Measurements from ENCODE around the gene CA6. TPM values are rescaled to one million over a fixed set of nuclear protein-coding genes. Genes with fewer than 3 reads are reported as not detected.
"Not testable (repeated sequence)": the region's sequence is repeated elsewhere in the genome, so short reads cannot be mapped to it uniquely, and the experiment has no call there.

The CA6 gene
- total RNA-seq, 1 experiment from 2014 or later, result not detected

- TF ChIP-seq REST (IDR thresholded peaks at IDR 0.05; ENCODE audit: insufficient read depth in 1 of 2, low read depth in 2 of 2, low read length in 1 of 2) (no peak), POLR2AphosphoS5 (IDR thresholded peaks at IDR 0.05; ENCODE audit: low read depth, low read length) (no peak), TCF7L2 (IDR thresholded peaks at IDR 0.05; ENCODE audit: low read depth, low read length) (no peak), CTCF (IDR thresholded peaks at IDR 0.05) (no peak), SIN3A (IDR thresholded peaks at IDR 0.05; ENCODE audit: borderline replicate concordance, insufficient read depth, low read depth, low read length) (no peak)
- Histone ChIP-seq H3K27ac (ENCODE audit: low read length) (no peak overlapping the region), H3K27me3 (ENCODE audit: control insufficient read depth, insufficient read depth, low read length) (no peaks in the 10 kb centered on the region), H3K9me3 (ENCODE audit: control insufficient read depth, insufficient read depth, low read depth, low read length) (no peaks in the 10 kb centered on the region), H3K4me1 (ENCODE audit: control insufficient read depth, insufficient read depth, low read length) (no peaks in the 10 kb centered on the region), H3K4me3 (ENCODE audit: low read depth in 2 of 2, low read length in 2 of 2) (no peak overlapping the region), H3K36me3 (ENCODE audit: control insufficient read depth, insufficient read depth, low read length) (no peaks in the 10 kb centered on the region)
- ChIA-PET POLR2A (no interaction called here), CTCF (no interaction called here)
- DNase-seq (ENCODE audit: low read depth, low spot score), result no peak
- BruUV-seq (replicated peaks), result no TSS peak
- no peak for ATAC-seq
- in situ Hi-C loops (cut with HindIII; ENCODE audit: low pct_unique_long_range_greater_than_20kb, low sequenced_read_pairs) (no loop called here), intact Hi-C loops (cut with micrococcal nuclease; ENCODE audit: unreplicated experiment) (no loop called here)
Observed at GRCh38 chr1:8930116-8930515, 15.6 kb upstream of the CA6 start.

- BruUV-seq (replicated peaks); H3K27me3 ChIP-seq (ENCODE audit: control insufficient read depth, insufficient read depth, low read length); H3K9me3 ChIP-seq (ENCODE audit: control insufficient read depth, insufficient read depth, low read depth, low read length); ATAC-seq; in situ Hi-C loops (cut with HindIII; ENCODE audit: low pct_unique_long_range_greater_than_20kb, low sequenced_read_pairs); intact Hi-C loops (cut with micrococcal nuclease; ENCODE audit: unreplicated experiment); H3K27ac ChIP-seq (ENCODE audit: low read length); H3K4me3 ChIP-seq (ENCODE audit: low read depth in 2 of 2, low read length in 2 of 2); DNase-seq (ENCODE audit: low read depth, low spot score); H3K36me3 ChIP-seq (ENCODE audit: control insufficient read depth, insufficient read depth, low read length); POLR2A ChIA-PET; H3K4me1 ChIP-seq (ENCODE audit: control insufficient read depth, insufficient read depth, low read length): not testable (repeated sequence)
- CTCF ChIA-PET, result interaction anchor here (1.4 kb wide), 1 partner anchor 68 kb away, joined by 3 read pairs; no protein-coding TSS in a partner anchor
Observed at GRCh38 chr1:8937051-8937450, 8.6 kb upstream of the CA6 start.

DNA sequence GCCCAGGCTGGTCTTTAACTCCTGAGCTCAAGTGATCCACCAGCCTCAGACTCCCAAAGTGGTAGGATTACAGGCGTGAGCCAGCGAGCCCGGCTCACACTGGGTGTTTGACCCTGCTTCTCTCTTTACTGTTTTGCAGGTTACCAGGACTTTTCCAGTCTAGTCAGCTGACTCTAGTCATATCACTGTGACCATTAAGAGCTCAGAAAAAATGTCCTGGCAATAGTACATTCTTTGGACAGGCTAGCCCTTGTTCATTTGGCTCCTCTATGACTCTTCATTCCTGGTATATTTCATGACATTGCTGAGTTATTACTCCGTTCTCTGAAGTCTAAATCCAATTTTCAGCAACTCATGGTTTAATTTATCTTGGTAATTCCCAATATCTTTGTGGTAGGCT, 8.0 kb upstream of the CA6 start:
- BruUV-seq (replicated peaks), result no TSS peak
- Histone ChIP-seq H3K4me1 (ENCODE audit: control insufficient read depth, insufficient read depth, low read length) (peaks cover 3% of the 10 kb centered on the region; the same call in 1 of the 2 replicates), H3K27me3 (ENCODE audit: control insufficient read depth, insufficient read depth, low read length) (no peaks in the 10 kb centered on the region), H3K9me3 (ENCODE audit: control insufficient read depth, insufficient read depth, low read depth, low read length) (peaks cover 3% of the 10 kb centered on the region; the same call in 1 of the 2 replicates), H3K36me3 (ENCODE audit: control insufficient read depth, insufficient read depth, low read length) (no peaks in the 10 kb centered on the region), H3K4me3 (ENCODE audit: low read depth in 2 of 2, low read length in 2 of 2) (no peak overlapping the region), H3K27ac (ENCODE audit: low read length) (no peak overlapping the region)
- no peak for ATAC-seq
- no peak for DNase-seq (ENCODE audit: low read depth, low spot score)
- ChIA-PET CTCF (interaction anchor here (1.4 kb wide), 1 partner anchor 67 kb away, joined by 3 read pairs; no protein-coding TSS in a partner anchor), POLR2A (no interaction called here)
- TF ChIP-seq CTCF (IDR thresholded peaks at IDR 0.05) (no peak), POLR2AphosphoS5 (IDR thresholded peaks at IDR 0.05; ENCODE audit: low read depth, low read length) (no peak), TCF7L2 (IDR thresholded peaks at IDR 0.05; ENCODE audit: low read depth, low read length) (no peak), SIN3A (IDR thresholded peaks at IDR 0.05; ENCODE audit: borderline replicate concordance, insufficient read depth, low read depth, low read length) (no peak)
- in situ Hi-C loops (cut with HindIII; ENCODE audit: low pct_unique_long_range_greater_than_20kb, low sequenced_read_pairs), result no loop called here
- intact Hi-C loops (cut with micrococcal nuclease; ENCODE audit: unreplicated experiment), result no loop called here
